NCI-H1930 (cell line): ENCODE measurements around the gene NOTCH4.

Source experiments
- DNase-seq, 2 experiments: peaks; one replicate each; lab custom pipeline; 2025; lab: John Stamatoyannopoulos, UW

NOTCH4 gene

GRCh38 chr6:32163559-32164258 lies 60.2 kb downstream of the NOTCH4 start:
- no peak for DNase-seq

- no peak for DNase-seq
These were observed 65.8 kb downstream of the NOTCH4 start for GRCh38 chr6:32158052-32158451.

- no peak for DNase-seq
These were observed 67.0 kb downstream of the NOTCH4 start for GRCh38 chr6:32156891-32157290.

DNA sequence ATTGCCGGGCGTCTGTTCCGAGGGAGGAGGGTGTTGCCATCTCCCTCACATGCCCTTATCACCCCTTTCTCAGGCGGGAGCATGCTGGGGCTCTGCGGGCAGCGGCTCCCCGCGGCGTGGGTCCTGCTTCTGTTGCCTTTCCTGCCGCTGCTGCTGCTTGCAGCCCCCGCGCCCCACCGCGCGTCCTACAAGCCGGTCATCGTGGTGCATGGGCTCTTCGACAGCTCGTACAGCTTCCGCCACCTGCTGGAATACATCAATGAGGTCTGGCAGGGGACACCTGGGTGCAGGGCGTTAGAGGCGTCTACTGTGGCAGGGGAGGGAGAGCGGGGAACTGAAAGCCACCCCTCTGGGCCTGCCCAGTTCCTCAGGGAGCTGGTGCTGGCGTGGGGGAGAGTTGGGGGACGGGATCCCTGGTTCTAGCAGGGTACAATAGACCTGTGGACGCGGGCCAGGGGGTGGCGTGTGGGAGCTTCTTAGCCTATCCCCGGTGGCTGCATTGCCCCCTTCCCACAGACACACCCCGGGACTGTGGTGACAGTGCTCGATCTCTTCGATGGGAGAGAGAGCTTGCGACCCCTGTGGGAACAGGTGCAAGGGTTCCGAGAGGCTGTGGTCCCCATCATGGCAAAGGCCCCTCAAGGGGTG lies 69.2 kb downstream of the NOTCH4 start:
- DNase-seq, result peak; percentile 69 to 72

DNA sequence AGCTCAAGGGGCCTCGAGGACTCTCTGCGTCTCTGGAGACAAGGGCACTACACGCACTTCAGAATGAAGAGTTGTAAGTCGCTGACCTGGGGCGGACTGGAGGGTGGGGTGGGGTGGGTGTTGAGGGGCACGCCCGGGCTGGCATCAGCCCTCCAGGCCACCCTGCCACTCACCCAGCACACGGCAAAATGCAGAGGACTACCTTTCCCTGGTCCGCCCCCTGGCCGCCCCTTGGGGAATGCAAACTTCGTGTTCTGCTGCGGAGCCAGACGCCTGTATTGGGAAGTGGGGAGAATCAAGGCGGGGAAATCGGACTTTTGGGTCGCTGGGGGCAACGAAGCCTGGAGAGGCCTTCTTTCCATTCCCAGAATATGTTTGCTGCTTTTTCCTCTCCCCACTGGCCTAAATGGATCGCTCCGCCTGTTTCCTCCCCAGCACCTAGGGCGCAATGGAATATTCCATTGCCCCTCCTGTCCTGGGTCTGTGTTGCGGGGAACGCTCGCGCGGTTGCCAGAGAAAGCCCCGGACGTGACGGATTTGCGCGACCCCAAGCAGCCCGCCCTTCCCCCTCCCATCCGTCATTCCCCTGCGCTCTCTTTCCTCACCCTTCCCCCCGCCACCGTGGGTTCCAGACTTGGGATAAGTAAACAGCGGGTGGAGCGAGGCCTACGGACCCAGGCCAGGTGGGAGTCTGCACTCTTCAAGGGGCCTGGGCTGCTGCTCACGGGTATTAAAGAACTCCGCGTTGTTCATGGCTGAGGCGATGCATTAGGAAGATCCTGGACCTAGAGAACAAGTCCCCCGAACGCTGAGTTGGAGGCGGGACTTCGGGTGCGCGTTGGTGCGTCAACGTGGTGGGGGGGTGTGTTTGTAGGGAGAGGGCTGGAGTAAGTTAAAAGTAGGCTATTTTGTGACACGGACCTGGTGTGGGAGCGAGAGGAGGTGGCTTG lies 70.0 kb downstream of the NOTCH4 start, which contains the start of gene PPT2:
Gene PPT2 (plus strand): TSS at position 578 of the 950 bp plus-strand sequence. CDS start 454 bp downstream, outside the sequence.
- DNase-seq, result peak; percentile 82 to 84

DNA sequence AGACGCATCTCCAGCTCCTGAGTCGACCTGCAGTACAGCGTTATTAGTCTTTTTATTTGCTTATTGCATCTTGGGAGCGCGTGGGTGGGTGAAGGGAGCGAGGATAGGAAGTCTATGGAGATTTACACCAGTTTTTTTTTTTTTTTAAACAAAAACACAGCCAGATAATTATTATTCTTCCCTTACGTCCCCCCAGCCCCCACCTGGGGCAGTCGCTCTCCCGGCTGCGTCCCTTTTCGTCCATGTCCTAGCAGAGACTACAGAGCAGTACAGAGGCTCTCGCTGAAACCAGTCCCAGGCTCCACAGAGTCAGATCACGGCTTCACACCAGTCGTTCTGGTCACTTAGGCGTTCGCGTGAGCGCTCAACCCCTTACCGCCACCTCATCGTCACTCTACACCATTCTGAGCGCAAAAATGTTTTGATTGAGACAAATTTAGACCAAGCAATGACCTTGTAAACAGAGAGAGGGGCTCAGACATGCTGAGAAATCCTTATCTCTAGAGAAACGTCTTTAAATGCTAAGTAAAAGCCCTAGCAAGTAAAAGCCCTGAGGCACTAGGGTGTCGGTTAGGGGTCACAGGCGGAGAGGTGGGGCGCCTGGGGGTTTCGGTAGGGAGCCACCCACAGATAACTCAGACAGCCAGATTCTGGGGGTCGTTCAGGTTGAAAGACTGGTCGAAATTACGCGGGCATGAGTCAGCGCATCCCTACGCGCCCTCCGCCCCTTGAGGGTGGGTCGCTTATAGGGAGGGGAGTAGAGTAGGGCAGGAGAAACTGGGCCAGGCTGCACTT lies 70.9 kb downstream of the NOTCH4 start:
- no peak for DNase-seq

GRCh38 chr6:32151863-32152768 lies 71.8 kb downstream of the NOTCH4 start, which contains the start of gene PRRT1:
PRRT1 (minus strand) TSS chr6:32151939; CDS start chr6:32151827, 112 bp downstream.
- no peak for DNase-seq

DNA sequence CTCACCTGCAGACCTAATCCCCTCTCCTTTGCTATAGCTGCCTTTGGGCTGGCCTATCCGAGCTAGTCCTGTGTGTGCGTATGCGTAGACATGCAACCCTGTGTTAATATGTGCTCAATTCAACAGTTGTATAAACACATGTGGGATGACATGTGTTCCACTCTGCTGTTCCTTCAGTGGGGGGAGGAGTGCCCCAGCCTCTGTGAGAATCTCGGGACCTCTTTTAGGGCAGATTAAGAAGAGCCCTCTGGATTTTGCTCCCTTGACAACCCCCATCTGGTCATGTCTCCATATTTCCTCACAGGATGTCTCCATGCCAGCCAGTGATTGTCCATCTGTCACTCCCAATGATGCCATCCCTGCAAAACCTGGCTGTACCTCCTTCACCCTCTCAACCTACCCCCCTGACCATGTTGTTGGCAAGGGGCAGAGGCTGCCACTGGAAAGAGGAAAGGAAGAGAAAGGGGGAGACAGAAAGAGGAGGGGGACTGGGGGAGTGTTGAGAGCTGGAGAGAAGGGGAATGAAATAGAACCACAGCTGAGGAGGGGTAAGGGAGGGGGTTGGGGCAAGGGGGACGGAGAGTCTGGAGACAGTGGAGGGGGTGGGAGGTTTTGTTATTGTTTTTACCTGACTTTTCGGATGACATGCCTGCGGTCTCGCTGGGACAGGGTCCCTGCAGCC lies 72.5 kb downstream of the NOTCH4 start:
- no peak for DNase-seq

DNA sequence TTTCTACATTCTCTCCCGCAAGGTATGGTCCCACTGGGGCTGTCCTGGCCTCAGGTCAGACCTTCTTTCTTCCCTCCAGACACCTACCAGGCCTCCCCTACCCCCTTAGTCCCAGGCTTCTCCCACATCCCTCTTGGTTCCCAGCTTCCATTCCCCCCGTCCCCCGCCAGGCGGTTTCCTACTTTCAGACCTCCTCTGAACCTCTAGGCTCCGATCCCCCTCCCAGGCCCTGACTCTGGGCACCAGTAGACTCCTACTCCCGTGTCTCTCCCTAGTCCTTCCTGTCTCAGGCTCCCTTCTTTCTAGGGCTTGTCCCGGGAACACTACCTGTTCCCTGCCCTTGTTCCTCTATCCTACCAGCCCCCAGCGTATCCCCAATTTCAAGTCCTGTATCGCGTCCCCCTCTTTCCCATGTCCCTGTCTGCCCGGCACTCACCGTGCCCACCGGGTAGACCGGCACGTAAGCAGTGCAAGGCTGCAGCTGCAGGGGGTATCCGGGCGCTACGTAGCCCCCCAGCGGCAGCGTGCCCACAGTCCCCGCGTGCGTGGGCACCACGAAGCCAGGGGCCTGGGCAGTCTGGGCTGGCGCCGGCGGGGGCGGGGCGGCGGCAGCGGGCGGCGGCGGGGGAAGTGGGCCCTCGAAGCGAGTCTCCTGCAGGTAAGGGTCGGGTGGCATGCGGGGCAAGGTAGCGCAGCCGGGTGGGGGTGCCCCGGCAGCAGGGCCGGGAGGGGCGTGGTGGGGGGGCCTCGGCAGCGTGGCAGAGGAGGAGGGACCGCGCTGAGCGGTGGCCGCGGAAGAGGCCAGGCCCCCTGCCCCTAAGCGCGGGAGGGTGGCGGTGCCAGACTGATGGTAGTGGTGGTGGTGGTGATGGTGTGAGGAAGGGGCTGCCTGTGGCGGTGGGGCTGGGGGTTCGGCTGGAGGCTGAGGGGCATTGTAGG lies 73.7 kb downstream of the NOTCH4 start:
- DNase-seq, result no peak

GRCh38 chr6:32149092-32149755 lies 74.6 kb downstream of the NOTCH4 start:
- no peak for DNase-seq

DNA sequence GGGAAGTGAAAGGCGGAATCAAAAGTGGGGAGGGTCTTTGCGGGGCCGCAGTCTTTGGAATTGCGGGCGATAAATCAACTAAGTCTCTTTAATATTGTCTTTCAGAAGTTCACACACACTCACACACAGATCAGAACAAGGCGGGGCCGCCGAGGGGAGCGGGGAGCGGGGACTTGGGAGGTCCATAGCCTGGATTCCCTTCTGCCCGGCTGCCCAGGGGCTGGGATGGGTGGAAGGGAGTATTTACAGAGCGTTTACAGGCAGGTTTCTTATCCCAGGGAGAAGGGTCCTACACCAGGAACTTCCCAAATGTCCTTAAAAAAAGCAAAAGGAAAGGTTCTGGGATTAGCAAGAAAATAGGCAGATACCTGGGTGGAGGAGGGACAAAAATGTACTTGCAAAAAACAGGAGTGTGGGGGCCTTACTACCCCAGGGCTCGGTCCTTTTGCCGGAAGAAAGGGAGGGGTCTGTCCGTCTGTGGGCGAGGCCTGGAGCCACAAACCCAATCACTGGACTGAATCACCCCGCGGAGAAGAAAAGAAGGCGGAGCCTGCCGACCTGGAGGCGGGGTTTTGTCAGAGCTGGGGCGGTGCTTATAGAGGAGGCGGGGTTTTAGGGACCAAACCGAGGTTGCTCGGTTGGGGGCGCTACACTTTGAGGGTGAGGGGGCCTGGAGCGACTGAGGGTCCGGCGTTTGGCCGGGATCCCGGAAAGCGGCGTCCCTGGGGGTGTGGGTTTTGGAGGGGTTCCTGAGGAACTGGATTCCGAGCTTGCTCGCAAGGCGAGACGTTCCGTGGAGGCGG lies 75.4 kb downstream of the NOTCH4 start:
- no peak for DNase-seq

- no peak for DNase-seq
These were observed 76.3 kb downstream of the NOTCH4 start for GRCh38 chr6:32147401-32148132.

GRCh38 chr6:32146687-32147086 lies 77.2 kb downstream of the NOTCH4 start:
- DNase-seq, result no peak

DNA sequence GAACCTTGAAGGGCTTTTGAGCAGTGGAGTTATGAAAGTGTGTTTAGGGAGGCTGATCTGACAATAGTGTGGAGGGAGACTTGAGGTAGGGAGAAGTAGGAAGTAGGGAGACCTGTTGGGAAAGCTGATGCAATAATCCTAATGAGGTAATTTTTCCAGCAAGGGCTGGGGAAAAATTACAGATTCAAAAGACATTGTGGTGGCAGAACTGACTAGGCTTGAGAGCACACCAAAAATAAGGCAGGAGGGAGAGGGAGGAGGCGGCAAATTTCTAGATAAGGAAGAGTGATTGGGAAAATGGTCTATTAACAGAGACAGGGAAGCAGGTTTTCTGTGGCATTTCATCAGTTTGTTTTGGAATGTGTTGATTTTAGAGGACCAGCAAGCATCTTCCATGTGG lies 77.6 kb downstream of the NOTCH4 start:
- DNase-seq, result no peak
